ENCODE data around the gene MMP20.

- no peak for TF ChIP-seq POLR2A (IDR thresholded peaks at IDR 0.05)
- no peak for TF ChIP-seq CTCF (IDR thresholded peaks at IDR 0.05)
Observed at GRCh38 chr11:102527684-102528083, 97.4 kb downstream of the MMP20 start.
